Fibroblast of villous mesenchyme (primary cell): ENCODE data around the gene DOCK2. TPM values are rescaled to one million over a fixed set of nuclear protein-coding genes. Genes with fewer than 3 reads are reported as not detected.

ENCODE experiments used
- DNase-seq: peaks from one replicate; pipeline ENCODE4 v3.0.0-alpha.2; 2010; ENCODE audit warnings: low read depth
- H3K4me3 ChIP-seq: 2 replicates; pipeline ENCODE4 v1.5.1; 2011; ENCODE audit warnings: low read depth, mild to moderate bottlenecking, low read length
- CTCF ChIP-seq: IDR thresholded peaks from 2 replicates; pipeline ENCODE4 v1.5.1; 2012; ENCODE audit warnings: low read depth, mild to moderate bottlenecking, low read length; ENCODE audit not compliant: insufficient read depth
- small RNA-seq: library from RNA; depleted of rRNA; stranded (forward); fragments of <200 nt; gene quantifications from one replicate; pipeline ENCODE3, GENCODE V24; 2012
- total RNA-seq: library from RNA; depleted of rRNA; stranded (reverse); fragments of >200 nt; gene quantifications from 2 replicates; pipeline ENCODE4 v1.2.3, GENCODE V29; 2012

Gene DOCK2
- total RNA-seq, 1 donor, result 7.3 TPM

GRCh38 chr5:170132269-170132975, 495.3 kb downstream of the DOCK2 start:
- no peak for TF ChIP-seq CTCF
- DNase-seq, result peak; percentile 48
- no peak overlapping the region for H3K4me3 ChIP-seq

Small RNA genes lying within 50 kb of the gene (small RNA-seq; reads per million reads assigned to genes)
- not detected for gene MIR378E

Other genes starting within 250 kb of the DOCK2 start
- 25.4 and 44.0 TPM in 2 replicates for gene SPDL1, start 53.5 kb upstream of the DOCK2 start, total RNA-seq